Body of pancreas (tissue), 4 donors: Measurements from ENCODE around the gene GRAMD2A. TPM values are rescaled to one million over a fixed set of nuclear protein-coding genes. Genes with fewer than 3 reads are reported as not detected.
"Not testable (repeated sequence)": the region's sequence is repeated elsewhere in the genome, so short reads cannot be mapped to it uniquely, and the experiment has no call there.

Experiments
- ATAC-seq: fragments of 150-250 bp; one replicate; pipeline ENCODE4 v1.9.1; 2016
- DNase-seq, 4 donors: peaks; one replicate each; pipeline ENCODE4 v3.0.0-alpha.2; 2019
- H3K27ac ChIP-seq, 4 donors: fragments of 200-600 bp; sonication (generic); 1 replicate in 3 of 4; 2 replicates in 1 of 4; pipeline versions ENCODE4 v1.5.1 to v1.6.1; 2016 to 2019; ENCODE audit warnings: mild to moderate bottlenecking in 1 of 4, mixed read lengths in 1 of 4, moderate library complexity in 1 of 4
- H3K27me3 ChIP-seq, 2 donors: fragments of 200-600 bp; sonication (generic); one replicate each; pipeline ENCODE4 v1.6.0; 2016; ENCODE audit warnings: mild to moderate bottlenecking in 1 of 2
- H3K36me3 ChIP-seq, 2 donors: fragments of 200-600 bp; sonication (generic); replicated peaks in 1 of 2; 2 replicates each; pipeline ENCODE4 v1.5.1; 2016; ENCODE audit warnings: low read depth in 2 of 2; ENCODE audit not compliant: insufficient read depth in 1 of 2
- H3K4me1 ChIP-seq: fragments of 200-600 bp; sonication (generic); one replicate; pipeline ENCODE4 v1.6.0; 2016
- H3K4me3 ChIP-seq, 2 donors: fragments of 200-600 bp; sonication (generic); 1 replicate in 1 of 2; 2 replicates in 1 of 2; pipeline ENCODE4 v1.5.1; 2016 to 2019
- H3K9me3 ChIP-seq, 3 donors: fragments of 200-600 bp; sonication (generic); 1 replicate in 2 of 3; 2 replicates in 1 of 3; pipeline ENCODE4 v1.5.1; 2016
- CTCF ChIP-seq, 7 experiments: fragments of 450-650 bp in 4 of 7; fragments of 200-600 bp in 3 of 7; sonication (generic) in 3 of 7; IDR thresholded peaks; one replicate each; pipeline ENCODE4 v1.5.1; 2016 to 2019; ENCODE audit warnings: antibody characterized with exemption in 7 of 7
- POLR2A ChIP-seq, 3 donors: fragments of 450-650 bp; IDR thresholded peaks; one replicate each; pipeline ENCODE4 v1.6.1; 2016; ENCODE audit warnings: antibody characterized with exemption in 3 of 3, mild to moderate bottlenecking in 2 of 3
- WGBS, 2 donors: methylation state at CpG; one replicate each; pipeline ENCODE4 v1.1.5; 2017; 5-methylcytosine and 5-hydroxymethylcytosine counted together
- intact Hi-C: fragments of 100-400 bp; cut with DNase I; formaldehyde crosslinking; loops from one replicate; pipeline ENCODE4 v1.15.1; 2023
- total RNA-seq, 2 donors: library from RNA; depleted of rRNA; stranded (reverse); fragments of >200 nt; gene quantifications; one replicate each; pipeline ENCODE4 v1.1.0, GENCODE V29; 2016

Gene GRAMD2A
- total RNA-seq, 2 donors from 2014 or later = 0.26 TPM; not detected in 1

GRCh38 chr15:72172796-72173195 is 24.8 kb downstream of the GRAMD2A start:
- no peaks in the 10 kb centered on the region for H3K36me3 ChIP-seq
- no peak for TF ChIP-seq CTCF (IDR thresholded peaks at IDR 0.05)
- TF ChIP-seq POLR2A (IDR thresholded peaks at IDR 0.05) = no peak
- intact Hi-C loops = no loop called here
- ATAC-seq (no peak), DNase-seq (no peak)
- no peak overlapping the region for H3K27ac ChIP-seq
- no peak overlapping the region for H3K4me3 ChIP-seq
- 62 to 73% methylated on average over 5 of the region's 5 CpGs for WGBS, 2 donors
- no peaks in the 10 kb centered on the region for H3K4me1 ChIP-seq
- H3K9me3 ChIP-seq = no peaks in the 10 kb centered on the region
- peaks cover 0 to 4% of the 10 kb centered on the region in 2 donors for H3K27me3 ChIP-seq

GRCh38 chr15:72171978-72172377 is 25.6 kb downstream of the GRAMD2A start:
- not testable (repeated sequence) for H3K27ac ChIP-seq, ATAC-seq

GRCh38 chr15:72170691-72171090 is 26.9 kb downstream of the GRAMD2A start:
- H3K27me3 ChIP-seq = no peaks in the 10 kb centered on the region
- WGBS, 2 donors = 82 to 84% methylated on average over 4 to 7 of the region's 7 CpGs
- ATAC-seq (no peak), DNase-seq (no peak)
- TF ChIP-seq CTCF (IDR thresholded peaks at IDR 0.05) = no peak
- no peaks in the 10 kb centered on the region for H3K9me3 ChIP-seq
- H3K4me1 ChIP-seq = no peaks in the 10 kb centered on the region
- H3K4me3 ChIP-seq = no peak overlapping the region
- intact Hi-C loops = no loop called here
- H3K36me3 ChIP-seq = no peaks in the 10 kb centered on the region
- no peak overlapping the region for H3K27ac ChIP-seq

More at GRCh38 chr15:72171978-72172377, 25.6 kb downstream of the GRAMD2A start:
- H3K27me3 ChIP-seq, H3K4me1 ChIP-seq, DNase-seq, intact Hi-C loops, H3K9me3 ChIP-seq, H3K4me3 ChIP-seq, H3K36me3 ChIP-seq: not testable (repeated sequence)
- WGBS, 2 donors = 76 to 84% methylated on average over 10 of the region's 10 CpGs

- no peak overlapping the region for H3K27ac ChIP-seq
- TF ChIP-seq CTCF (IDR thresholded peaks at IDR 0.05) (no peak), POLR2A (IDR thresholded peaks at IDR 0.05) (no peak)
- no peaks in the 10 kb centered on the region for H3K9me3 ChIP-seq
- intact Hi-C loops = loop anchor here (10.0 kb wide), 1 partner anchor 425 kb away; no protein-coding TSS in a partner anchor
- no peaks in the 10 kb centered on the region for H3K4me1 ChIP-seq
- H3K36me3 ChIP-seq = no peaks in the 10 kb centered on the region
- no peak overlapping the region for H3K4me3 ChIP-seq
- ATAC-seq = no peak
- no peak for DNase-seq
- WGBS, 2 donors = 74 to 80% methylated on average over 13 to 15 of the region's 16 CpGs
- H3K27me3 ChIP-seq = no peaks in the 10 kb centered on the region
These were observed 27.5 kb downstream of the GRAMD2A start for GRCh38 chr15:72169921-72170611.

GRCh38 chr15:72169236-72169920 is 28.2 kb downstream of the GRAMD2A start:
- Histone ChIP-seq H3K36me3 (no peaks in the 10 kb centered on the region), H3K9me3 (no peaks in the 10 kb centered on the region), H3K27ac (no peak overlapping the region), H3K27me3 (no peaks in the 10 kb centered on the region), H3K4me1 (no peaks in the 10 kb centered on the region), H3K4me3 (no peak overlapping the region)
- no peak for DNase-seq
- WGBS, 2 donors = 61 to 69% methylated on average over 7 to 10 of the region's 10 CpGs
- no peak for ATAC-seq
- intact Hi-C loops = loop anchor here (10.0 kb wide), 1 partner anchor 425 kb away; no protein-coding TSS in a partner anchor
- TF ChIP-seq POLR2A (IDR thresholded peaks at IDR 0.05) (no peak), CTCF (IDR thresholded peaks at IDR 0.05) (no peak)
